A549 (cell line): Measurements from ENCODE around the gene RPL7L1.
"Not testable (repeated sequence)": the region's sequence is repeated elsewhere in the genome, so short reads cannot be mapped to it uniquely, and the experiment has no call there.

Source experiments
- EP300 ChIP-seq, 2 experiments: fragments of >200 bp; sonication (Bioruptor Twin); formaldehyde crosslinking; IDR thresholded peaks; 2 replicates in 1 of 2; 3 replicates in 1 of 2; pipeline ENCODE4 v1.6.1; 2016 to 2017
- PHF8 ChIP-seq: fragments of 200-600 bp; sonication (generic); IDR thresholded peaks from 2 replicates; pipeline ENCODE4 v1.6.1; 2016; ENCODE audit warnings: low read depth, mild to moderate bottlenecking, antibody characterized with exemption, moderate library complexity, borderline replicate concordance
- POLR2AphosphoS2 ChIP-seq: conservative IDR thresholded peaks from 2 replicates; pipeline ENCODE4 v1.6.1; 2012; ENCODE audit warnings: low read length, improper control_type of control experiment, inconsistent platforms
- TF ChIP-seq, protein P1 (sequence below): IDR thresholded peaks from 2 replicates; pipeline ENCODE4 v1.6.1; 2012; ENCODE audit warnings: low read depth, borderline replicate concordance

DNA sequence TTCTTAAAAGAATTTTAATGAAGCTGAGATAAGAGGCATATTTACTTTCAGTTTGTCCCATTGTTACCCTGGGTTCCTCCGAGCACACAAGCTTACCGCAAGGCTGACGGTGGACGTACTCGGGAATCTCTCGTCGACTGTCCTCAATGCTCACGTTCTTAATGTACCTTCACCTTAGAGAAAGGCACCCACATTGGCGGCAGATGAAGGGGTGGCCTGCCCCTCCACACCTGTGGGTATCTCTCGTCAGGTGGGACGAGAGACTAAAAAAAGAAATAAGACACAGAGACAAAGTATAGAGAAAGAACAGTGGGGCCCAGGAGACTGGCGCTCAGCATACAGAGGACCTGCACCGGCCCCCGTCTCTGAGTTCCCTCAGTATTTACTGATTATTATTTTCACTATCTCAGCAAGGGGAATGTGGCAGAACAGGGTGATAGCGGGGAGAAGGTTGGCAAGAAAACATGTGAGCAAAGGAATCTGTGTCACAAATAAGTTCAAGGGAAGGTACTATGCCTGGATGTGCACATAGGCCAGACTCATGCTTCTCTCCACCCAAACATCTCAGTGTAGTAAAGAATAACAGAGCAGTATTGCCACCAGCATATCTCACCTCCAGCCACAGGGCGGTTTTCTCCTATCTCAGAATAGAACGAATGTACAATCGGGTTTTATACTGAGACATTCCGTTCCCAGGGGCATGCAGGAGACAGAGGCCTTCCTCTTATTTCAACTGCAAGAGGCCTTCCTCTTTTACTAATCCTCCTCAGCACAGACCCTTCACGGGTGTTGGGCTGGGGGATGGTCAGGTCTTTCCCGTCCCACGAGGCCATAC lies 23.2 kb downstream of the RPL7L1 start:
- not testable (repeated sequence) for TF ChIP-seq EP300 (IDR thresholded peaks at IDR 0.05); PHF8; POLR2AphosphoS2
- TF ChIP-seq, protein P1, sequence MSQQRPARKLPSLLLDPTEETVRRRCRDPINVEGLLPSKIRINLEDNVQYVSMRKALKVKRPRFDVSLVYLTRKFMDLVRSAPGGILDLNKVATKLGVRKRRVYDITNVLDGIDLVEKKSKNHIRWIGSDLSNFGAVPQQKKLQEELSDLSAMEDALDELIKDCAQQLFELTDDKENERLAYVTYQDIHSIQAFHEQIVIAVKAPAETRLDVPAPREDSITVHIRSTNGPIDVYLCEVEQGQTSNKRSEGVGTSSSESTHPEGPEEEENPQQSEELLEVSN, result not testable (repeated sequence)
